Effector CD8-positive, alpha-beta T cell (primary cell): ENCODE data around the gene SPHK2.
"Not testable (repeated sequence)": the region's sequence is repeated elsewhere in the genome, so short reads cannot be mapped to it uniquely, and the experiment has no call there.

Experiments used
- DNase-seq: peaks from one replicate; lab custom pipeline; 2025; lab: John Stamatoyannopoulos, UW

The SPHK2 gene

GRCh38 chr19:48658483-48658882 lies 39.2 kb downstream of the SPHK2 start:
- no peak for DNase-seq

- no peak for DNase-seq
Measured at GRCh38 chr19:48659768-48660167, 40.5 kb downstream of the SPHK2 start.

GRCh38 chr19:48660852-48661710 lies 41.8 kb downstream of the SPHK2 start:
- DNase-seq = peak; percentile 71

GRCh38 chr19:48661711-48662090 lies 42.4 kb downstream of the SPHK2 start:
- DNase-seq = no peak

GRCh38 chr19:48663667-48664066 lies 44.4 kb downstream of the SPHK2 start:
- no peak for DNase-seq

- DNase-seq = no peak
Measured at GRCh38 chr19:48664476-48664875, 45.2 kb downstream of the SPHK2 start.

- DNase-seq = no peak
Measured at GRCh38 chr19:48665786-48666185, 46.5 kb downstream of the SPHK2 start.

GRCh38 chr19:48668332-48668731 lies 49.0 kb downstream of the SPHK2 start:
- no peak for DNase-seq

GRCh38 chr19:48668761-48669160 lies 49.5 kb downstream of the SPHK2 start:
- no peak for DNase-seq

- DNase-seq = no peak
Measured at GRCh38 chr19:48669903-48670668, 50.8 kb downstream of the SPHK2 start.

GRCh38 chr19:48670699-48671445 lies 51.6 kb downstream of the SPHK2 start:
- no peak for DNase-seq

GRCh38 chr19:48671446-48671995 lies 52.2 kb downstream of the SPHK2 start:
- no peak for DNase-seq

GRCh38 chr19:48672994-48673393 lies 53.7 kb downstream of the SPHK2 start, which contains the start of gene NTN5:
Gene NTN5 (minus strand): TSS chr19:48673017. CDS start chr19:48670986, 2,031 bp downstream.
- no peak for DNase-seq

- no peak for DNase-seq
Measured at GRCh38 chr19:48673436-48674100, 54.3 kb downstream of the SPHK2 start.

GRCh38 chr19:48674216-48674809 lies 55.0 kb downstream of the SPHK2 start:
- DNase-seq = no peak

- peak; percentile 54 for DNase-seq
Measured at GRCh38 chr19:48674921-48675824, 55.9 kb downstream of the SPHK2 start.

- no peak for DNase-seq
Measured at GRCh38 chr19:48676487-48676886, 57.2 kb downstream of the SPHK2 start.

GRCh38 chr19:48676887-48677286 lies 57.6 kb downstream of the SPHK2 start:
- no peak for DNase-seq

- no peak for DNase-seq
Measured at GRCh38 chr19:48678201-48678600, 58.9 kb downstream of the SPHK2 start.

- not testable (repeated sequence) for DNase-seq
Measured at GRCh38 chr19:48680006-48680405, 60.7 kb downstream of the SPHK2 start.
